Measurements from ENCODE around the gene MAP4K2.
A peak's percentile ranks its signal among the peaks of the same experiment; 100 is the strongest.

MAP4K2 gene

GRCh38 chr11:64767344-64768299, 35.4 kb downstream of the MAP4K2 start:
- DNase-seq = peak; percentile 57

GRCh38 chr11:64766881-64767280, 36.1 kb downstream of the MAP4K2 start:
- no peak for DNase-seq

- DNase-seq = no peak
Observed at GRCh38 chr11:64765851-64766665, 37.0 kb downstream of the MAP4K2 start.

DNA sequence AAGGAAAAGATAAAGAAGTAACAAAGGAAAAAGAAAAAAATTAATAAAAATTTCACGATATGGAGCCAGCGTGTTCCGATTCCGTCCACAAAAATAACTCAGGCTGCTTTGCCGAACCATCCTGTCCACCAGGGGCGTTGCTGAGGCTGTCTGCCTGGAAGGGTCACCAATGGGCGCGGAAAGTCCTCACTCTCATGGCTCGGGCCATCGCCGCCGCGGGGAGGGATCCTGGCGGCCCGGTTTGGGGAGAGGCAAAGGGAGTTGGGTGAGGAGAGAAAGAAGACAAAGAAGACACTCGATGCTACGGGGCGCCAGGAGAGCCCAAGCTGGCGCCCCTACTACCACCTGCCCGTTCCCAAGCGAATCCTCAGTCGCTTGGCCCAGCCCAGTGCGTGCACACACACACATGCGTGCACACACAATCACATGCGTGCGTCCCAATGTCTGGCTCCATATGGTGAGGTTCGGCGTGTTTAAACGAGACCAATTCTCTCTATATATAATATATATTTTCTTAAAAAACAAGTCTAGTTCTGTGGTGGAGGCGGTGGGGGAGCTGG, 37.6 kb downstream of the MAP4K2 start:
- no peak for DNase-seq

DNA sequence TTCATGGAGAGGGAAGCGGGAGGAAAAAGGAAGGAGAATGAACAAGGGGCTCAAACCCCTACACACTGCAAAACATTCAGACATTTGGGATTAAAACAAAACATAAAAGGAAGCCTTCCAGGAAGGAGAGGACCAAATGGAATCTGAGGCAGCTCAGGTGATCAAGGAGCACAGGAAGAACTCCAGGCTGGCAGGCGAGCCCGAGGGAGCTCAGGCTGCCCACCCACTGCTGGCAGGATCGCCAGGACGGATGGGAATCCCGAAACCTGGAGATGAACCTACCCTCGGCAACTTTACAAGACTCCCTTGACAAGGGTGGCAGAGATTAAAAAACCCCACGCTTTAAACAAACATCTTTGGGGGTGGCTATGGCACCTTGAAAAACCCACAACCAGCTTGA, 38.3 kb downstream of the MAP4K2 start:
- DNase-seq = no peak

DNA sequence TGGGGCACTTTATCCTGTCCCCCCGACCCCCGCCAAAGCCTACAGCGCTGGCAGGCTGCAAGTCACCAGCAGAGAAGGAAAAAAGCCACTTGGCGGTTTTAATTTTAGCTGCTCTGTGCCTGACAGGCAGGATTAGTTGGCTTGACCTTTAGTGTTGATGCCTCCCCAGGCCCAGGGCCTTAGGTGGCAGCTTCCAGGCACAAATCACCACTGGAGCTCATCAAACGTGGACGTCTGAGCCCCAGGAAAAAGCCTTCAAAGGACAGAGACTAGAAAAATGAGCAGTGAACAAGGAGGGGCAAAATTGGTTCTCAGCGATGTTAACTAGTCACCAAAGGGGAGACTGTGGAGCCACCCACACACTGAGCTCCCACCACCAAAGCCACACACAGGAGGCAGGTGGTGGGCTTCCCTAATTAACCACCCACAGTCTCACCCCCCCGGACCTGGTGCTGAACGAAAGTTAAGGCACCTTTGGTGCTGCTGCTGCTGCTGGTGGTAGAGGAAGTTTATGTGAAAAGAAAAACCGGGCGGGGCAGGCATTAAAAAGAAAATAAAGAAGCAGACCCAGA, 38.9 kb downstream of the MAP4K2 start:
- DNase-seq = no peak

DNA sequence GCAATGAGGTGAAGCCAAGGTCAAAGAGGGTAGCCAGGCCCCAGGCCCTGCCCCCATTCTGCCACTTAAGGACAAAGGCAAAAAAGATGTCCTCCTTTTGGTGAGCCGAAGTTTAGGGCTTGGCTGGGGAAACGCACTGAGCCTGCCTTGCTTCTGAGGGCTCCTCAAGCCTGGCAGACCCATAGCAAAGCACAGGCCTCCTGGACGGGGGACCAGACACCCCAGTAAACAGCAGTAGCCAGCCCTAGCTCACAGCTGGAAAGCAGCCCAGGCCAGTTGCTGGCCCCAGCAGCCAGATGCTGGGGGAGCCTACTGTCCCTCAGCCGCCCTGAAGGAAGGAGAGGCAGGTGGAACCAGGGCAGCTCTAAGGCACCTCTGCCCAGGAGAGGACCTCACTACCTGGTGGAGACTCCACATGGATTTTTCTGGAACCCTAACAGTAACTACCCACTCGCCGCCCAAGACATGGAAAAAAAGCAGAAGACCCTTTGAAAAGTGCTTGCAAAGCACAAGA, 39.4 kb downstream of the MAP4K2 start:
- DNase-seq = no peak

DNA sequence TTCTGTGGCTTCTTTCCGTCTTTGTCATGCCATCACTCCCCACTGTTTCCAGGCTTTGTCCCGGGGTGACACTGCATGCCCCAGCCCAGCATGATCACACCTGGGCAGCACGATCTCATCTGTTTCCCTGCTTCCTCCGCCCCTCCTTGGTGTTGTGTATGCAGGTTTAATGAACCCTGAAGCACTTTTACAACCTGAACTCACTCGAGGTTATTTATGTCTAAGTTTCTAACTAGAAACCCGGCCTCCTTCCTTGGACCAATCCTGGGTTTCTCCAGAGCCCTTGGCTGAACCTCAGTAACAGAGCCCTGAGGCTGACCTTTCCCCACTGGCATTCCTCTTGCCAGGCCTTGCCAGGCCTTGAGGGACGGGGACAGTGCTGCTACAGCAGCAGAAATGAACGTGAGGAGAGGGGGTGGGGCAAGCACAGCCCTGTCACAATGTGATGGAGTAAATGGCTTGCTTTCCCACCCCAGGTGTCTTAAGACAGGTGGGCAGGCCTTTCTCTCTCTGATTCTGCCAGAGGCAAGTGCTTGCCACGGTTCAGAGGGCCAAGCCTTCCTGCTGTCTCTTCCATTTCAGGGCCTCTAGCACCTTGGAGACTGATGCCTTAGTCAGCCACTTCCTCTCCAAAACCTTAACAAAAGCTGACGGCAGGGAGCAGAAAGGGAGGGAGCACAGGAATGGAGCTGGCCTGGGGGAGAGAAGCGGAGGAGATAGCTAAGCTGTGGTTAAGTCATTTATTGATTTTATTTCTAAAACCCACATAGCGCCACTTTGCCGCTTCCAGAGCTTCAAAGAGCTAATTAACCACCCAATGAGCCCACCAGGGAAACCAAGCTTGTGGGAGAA, 40.1 kb downstream of the MAP4K2 start:
- DNase-seq = peak; percentile 60

GRCh38 chr11:64762277-64762673, 40.7 kb downstream of the MAP4K2 start:
- no peak for DNase-seq

DNA sequence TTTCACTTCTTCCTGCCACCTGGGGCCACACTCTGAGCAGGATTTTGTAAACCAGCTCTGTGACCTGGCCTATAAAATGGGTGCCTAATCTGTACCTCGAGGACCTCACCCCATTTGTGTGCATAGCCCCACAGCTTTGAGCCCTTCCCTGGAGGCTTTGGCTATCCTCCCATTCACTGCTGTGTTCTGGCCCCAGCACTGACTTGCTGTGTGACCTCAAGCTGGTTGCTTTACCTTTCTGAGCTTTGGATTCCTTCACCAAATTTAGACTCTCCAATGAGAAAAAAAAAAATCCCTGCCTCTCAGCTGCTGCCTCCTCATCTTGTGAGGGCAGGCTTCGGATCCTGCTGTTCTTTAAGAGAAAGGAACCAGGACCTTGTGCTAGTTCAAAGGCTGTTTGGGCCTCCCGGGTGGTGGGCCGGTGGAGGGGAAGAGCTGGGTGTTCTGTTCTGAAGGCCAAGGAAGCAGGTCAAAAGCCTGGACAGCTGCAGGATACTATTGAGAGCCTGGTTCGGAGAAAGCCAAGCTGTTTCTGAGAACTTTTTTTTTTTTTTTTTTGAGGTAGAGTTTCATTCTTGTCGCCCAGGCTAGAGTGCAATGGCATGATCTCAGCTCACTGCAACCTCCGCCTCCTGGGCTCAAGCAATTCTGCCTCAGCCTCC, 42.1 kb downstream of the MAP4K2 start:
- no peak for DNase-seq

- DNase-seq = peak; percentile 28
Observed at GRCh38 chr11:64759722-64760719, 43.0 kb downstream of the MAP4K2 start, which contains the start of gene PYGM. Gene PYGM, minus strand, starts transcription at chr11:64759974. Its CDS starts 76 bp downstream, at chr11:64759898.

DNA sequence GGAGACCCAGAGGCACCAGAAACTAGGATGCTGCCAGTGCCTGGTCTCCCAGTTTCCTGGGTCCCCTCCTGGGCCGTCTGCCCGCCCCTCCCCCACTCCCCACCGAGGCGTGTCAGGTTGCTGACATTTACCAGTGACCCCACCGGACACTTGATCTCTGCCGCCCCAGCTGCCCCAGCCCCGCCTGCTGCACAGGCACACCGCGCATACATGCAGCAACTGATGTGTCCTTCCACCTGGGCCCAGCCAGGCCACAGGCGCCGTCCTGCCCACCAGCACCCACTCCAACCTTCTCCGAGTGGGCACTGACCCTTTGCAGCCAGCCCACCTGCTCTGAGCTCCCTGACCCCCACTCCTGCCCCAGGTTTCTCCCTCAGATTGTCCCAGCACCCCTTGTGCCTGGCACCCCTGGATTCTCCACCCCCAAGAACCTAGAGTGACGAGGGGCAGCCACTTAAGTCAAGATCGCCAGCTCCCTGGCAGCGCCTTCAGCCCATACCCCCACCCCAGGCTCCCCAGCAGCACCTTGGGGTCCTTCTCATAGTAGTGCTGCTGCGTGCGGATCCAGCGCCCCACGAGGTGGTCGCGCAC, 43.8 kb downstream of the MAP4K2 start:
- no peak for DNase-seq

GRCh38 chr11:64758330-64759079, 44.5 kb downstream of the MAP4K2 start:
- no peak for DNase-seq

DNA sequence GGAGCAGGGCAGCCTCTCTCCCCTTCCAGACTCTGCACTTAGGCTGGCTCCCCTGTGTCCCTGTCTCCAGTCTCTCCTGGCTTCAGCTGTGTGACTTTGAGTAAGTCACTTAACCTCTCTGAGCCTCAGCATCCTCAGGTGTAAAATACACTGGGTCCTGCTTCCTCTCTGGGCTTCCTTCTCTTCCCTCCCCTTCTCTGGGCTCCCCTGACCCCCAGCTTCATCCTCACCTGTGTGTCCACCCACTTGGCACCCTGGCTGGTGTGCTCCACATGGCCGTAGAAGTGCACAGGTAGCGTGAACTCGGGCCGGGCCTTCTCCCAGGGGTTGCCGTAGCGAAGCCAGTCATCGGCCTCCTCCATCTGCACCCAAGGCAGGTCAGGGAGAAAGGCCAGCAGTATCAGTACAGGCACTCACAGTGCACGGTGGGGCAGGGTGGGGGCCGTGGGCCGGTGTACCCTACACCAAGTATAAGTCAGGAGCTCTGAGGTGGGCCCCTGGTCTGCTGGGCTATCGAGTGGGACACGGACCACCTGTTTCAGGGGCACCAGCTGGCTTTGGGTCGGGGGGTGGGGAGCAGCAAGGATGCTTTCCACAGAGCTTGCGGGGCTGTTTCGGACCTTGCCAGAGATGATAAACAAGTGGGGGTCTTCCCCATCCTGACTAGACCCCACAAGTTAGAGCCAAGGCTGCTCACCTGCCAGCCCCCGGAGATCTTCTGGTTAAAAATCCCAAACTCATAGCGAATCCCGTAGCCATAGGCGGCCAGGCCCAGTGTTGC, 45.3 kb downstream of the MAP4K2 start:
- DNase-seq = no peak

DNA sequence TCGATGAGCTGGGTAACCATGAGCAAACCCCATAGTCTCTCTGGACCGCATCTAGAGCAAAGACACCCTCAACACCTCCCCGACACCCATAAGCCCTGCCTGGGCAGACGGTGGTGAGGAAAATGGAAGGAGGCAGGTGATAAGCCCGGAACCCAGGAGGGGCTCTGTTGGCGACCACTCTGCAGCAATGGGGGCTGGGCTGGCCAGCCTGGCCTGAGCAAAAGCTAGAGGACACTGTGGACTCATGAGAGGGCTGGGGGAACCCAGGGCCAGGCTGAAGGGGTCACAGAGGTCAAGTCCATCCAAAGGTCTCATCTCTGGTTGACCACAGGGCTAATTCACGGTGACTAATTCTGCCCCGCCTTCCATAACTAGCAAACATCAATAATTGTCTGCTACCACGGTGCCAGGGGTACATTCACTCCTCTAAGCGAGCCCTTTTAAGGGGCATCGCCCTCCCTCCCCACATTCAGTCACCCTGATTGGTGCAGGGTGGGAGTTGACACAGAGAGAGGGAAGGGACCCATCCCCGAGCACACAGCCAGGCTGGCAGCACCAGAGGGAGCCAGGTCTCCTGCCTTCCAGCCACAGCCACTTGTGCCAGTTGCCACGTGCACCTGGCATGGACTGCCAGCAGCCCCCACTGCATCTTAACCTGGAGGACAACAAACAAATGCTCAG, 47.2 kb downstream of the MAP4K2 start:
- no peak for DNase-seq

DNA sequence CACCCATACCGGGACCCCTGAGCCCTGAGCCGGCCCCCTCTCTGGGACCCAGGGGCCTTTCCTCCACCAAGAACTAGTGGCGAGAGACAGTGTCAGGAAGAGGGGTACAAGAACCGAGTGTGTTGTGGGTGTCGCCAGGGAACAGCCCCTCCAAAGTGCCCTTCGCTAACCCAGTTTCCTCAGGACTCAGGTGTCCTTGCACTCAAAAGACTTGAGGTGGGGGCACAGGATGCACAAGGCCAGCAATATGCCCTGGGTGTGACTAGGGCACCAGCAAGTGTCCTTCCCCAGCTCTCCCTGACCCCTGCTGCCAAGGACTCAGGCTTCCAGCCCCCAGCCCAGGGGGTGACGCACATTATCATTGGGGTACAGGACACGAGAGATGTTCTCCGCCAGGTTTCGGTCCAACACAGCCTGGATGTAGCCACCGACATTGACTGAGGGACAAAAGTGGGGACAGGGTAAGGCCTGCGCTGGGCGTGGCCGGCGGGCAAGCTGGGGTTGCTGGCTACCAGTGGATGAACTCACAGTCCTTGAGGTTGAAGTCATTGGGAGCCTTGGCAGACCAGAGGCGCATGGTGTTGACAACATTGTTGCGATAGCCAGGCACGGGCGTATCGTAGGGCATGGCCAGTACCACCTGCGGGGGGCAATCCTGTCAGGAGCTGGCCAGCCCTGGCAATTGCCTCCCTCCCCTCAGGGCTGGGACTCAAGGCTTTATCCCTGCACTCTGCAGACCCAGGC, 47.9 kb downstream of the MAP4K2 start:
- DNase-seq = no peak

Data from fibroblast of skin of abdomen (primary cell).